ENCODE data around the gene C2orf42.
A peak's percentile ranks its signal among the peaks of the same experiment; 100 is the strongest.
"Not testable (repeated sequence)": the region's sequence is repeated elsewhere in the genome, so short reads cannot be mapped to it uniquely, and the experiment has no call there.

The C2orf42 gene

DNA sequence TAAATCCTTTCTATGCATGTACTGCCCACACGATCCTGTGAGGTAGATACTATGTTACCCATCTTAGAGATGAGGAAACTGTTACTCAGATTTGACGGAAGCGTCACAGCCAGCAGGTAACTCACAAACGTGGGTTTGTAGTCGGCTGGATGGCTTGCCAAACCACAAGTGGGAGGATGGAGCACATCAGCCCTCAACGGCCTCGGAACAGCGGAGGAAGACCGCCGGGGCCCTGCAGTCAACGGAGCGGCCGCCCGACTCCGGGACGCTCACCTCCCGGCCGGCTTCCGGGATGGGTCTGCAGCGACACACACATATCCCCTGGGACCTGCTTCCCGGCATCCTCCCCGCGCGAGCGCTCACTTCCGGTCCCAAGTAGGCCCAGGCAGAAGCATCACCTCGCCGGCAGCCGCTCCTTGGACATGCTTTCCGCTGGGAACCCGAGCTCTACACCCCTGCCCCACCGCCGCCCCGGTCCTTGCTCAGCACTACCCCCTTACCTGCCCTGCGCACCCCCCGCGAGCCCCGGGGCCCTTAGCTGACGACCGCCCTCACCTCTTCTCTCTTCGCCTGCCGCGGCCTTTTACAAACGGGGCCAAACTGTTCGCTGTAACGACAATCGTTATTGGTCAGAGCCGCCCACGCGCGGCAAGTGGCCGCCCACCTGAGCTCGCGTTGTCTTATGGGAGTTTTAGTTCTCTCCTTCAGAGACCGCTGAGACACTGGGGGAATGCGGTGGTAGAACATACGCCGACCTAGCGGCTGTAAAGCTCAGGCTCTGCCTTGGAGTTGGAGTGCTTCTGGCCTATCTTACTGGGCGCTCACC is at the start of gene C2orf42:
Gene C2orf42 (minus strand): TSS at position 602 of the 826 bp plus-strand sequence. CDS start 9,034 bp downstream, outside the sequence.
- DNase-seq = peak; percentile 95

DNA sequence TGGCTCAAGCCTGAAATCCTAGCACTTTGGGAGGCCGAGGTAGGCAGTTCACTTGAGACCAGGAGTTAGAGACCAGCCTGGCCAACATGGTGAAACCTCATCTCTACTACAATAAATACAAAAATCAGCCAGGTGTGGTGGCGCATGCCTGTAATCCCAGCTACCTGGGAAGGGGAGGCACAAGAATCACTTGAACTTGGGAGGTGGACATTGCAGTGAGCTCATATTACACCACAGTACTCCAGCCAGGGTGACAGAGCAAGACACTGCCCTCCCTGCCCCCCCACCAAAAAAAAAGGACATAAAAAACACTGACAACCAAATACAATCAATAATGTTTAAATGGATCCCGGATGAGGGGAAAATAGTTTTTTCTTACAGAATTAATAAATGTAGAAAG is 49.8 kb upstream of the C2orf42 start:
- no peak for DNase-seq

DNA sequence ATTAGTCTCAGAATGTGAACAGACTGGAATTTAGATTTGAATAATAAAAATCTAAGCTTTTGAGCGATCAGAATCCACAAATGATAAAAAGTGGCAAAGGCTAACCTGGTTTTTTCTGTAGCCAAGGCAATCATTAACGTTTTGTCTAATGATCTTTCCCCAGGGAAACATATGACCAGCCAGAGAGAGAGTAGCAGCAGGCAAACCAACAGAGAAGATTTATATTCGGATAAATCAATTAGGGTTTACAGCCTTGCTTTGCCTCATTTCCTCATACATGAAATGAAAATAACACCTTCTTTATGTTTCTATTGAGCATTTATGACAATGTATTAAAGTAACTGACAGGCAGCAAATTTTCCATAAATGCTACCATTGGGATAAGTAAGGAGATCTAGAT is 43.1 kb upstream of the C2orf42 start:
- DNase-seq = no peak

DNA sequence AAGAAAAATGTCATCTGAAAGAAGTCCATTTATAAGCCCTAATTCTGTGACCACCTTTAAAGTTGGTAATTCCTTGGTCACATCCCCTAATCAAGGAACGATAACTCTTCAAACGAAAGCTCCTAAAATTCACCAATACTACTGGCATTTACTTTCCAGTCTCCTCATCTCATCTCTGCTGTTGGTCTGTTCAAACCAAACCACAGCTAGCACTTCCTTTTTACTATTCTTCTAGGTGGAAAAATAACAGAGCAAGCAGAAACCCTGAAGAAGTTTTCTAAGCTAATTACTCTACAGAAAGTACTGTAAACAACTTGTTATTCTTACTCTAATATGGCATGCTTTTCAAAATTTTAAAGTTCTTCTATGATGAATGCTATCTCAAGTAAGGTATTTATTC is 36.0 kb upstream of the C2orf42 start:
- no peak for DNase-seq

DNA sequence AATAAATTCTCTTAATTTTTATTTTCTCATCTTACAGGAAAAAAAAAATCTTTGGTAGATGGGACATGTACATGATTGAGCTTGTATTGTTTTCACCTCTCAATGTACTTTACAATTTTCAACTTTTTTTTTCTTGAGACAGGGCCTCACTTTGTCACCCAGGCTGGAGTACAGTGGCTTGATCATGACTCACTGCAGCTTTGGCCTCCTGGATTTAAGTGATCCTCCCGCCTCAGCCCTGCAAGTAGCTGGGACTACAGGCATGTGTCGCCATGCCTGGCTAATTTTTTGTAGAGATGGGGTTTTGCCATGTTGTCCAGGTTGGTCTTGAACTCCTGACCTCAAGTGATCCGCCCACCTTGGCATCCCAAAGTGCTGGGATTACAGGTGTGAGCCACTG is 32.5 kb upstream of the C2orf42 start:
- DNase-seq = not testable (repeated sequence)

DNA sequence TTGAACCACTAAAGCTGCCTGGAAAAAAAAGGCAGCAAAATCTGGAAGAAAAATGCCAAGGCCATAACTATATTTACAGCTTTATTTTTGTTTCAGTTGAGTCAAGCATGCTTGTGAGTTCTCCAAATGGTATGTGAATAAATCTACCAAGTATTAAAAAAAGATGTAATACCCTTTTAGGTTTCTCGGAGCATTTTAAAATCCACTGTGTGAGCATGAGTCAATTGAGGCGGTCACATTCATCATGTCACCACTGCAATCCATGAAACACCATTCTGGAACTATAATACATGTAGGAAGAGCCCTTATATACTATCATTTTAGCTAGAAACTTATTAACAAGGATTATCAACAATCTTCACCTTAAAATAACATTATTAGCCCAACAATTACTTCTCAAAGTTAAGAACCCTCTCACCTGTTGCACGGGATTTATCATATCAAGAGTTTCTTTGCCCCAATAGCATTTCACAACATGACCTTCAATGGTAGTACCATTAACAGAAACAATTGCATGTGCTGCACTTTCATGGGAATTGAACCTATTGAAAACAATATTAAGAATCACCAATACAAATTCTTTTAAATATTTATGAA is 24.2 kb upstream of the C2orf42 start:
- DNase-seq = no peak

DNA sequence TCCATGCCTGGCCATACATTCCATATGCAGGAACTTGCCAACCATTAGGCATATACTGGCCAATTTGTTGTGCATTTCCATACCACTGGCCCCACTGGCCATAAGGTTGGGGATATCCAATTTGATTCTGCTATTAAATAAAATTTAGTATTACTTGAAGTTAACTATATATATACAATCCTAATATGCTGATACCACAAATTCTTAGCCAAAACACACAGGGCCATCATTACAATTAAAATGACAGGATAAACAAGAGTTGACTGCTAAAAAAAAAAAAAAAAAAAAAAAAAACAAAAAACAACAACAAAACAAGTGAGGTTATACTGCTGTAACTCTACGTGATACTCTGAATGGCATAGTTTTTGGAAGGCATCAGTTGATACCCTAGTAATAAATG is 23.5 kb upstream of the C2orf42 start:
- no peak for DNase-seq

DNA sequence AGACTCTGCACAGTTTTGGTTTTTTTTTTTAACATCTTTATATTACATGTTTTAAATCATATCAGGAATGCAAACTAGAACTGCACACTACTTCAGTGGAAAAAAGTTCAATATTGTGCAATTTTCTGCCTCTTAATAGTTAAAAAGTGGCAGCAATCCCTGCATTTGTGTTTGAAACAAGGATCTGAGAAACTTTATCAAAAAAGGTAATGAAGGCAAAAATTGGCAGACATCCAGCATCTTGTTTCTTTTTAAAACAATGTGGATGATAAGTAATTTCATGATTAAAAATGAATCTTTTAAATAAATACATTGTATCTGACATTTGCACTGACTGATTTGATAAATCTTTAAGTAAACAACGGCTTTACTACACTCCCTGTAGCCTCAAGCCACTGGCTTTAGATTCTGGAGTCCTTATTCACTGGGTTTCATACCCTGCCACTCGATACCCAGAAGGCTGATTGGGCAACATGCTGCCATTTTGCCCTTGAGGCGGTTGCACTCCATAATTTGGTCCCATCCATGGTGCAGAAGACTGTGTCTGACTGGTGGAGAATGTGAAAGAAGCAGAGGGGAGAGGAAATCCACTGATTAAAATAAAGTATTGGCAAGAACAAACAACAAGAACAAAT is 21.6 kb upstream of the C2orf42 start:
- no peak for DNase-seq

DNA sequence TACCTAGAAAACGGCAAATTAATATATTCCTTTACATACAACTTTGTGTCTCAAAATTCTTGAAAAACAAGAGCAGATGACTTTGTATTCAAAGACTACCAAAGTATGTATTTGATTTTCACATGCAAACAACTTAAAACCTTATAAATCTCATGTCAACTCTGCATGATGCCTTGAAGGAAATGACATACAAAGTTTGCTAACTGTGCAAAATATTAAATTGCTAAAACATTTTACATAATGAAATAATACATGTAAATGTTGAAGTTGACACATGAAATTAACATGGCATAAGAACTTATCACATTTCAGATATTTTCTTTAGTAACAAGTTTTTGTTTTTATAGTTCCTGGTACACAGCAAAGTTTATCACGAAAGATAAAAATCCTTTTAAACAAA is 20.8 kb upstream of the C2orf42 start:
- no peak for DNase-seq

DNA sequence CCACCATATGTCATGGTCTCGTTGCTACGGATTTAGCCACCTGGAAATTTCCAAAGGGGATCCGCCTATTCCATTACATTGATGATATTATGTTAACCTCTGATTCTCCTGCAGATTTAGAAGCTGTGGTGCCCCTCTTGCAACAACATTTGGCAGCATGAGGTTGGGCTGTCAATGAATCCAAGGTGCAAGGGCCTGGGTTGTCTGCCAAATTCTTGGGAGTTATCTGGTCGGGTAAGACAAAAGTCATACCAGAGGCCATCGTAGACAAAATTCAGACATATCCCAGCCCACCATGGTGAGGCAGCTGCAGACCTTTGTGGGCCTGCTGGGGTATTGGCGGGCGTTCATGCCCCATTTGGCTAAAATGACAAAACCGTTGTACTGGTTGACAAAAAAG is 13.6 kb upstream of the C2orf42 start:
- DNase-seq = no peak

DNA sequence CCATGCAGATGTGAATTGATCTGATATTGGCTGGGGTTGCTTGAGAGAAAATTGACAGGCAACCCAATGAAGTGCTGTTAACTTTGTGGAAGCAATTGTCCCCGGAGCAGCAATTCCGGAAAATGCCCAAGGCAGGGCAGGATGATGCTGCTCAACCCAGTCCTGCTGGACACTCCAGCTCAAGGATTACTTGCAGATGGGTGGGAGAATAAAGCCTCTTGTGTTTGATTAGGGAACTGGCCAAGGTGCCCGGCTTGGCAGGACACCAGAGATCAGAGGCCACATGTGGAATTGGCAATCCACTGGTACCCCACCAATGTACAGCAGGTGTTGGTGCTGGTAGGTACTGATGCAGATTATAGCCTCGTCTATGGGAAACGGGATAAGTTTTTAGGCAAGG is 12.3 kb upstream of the C2orf42 start:
- DNase-seq = no peak

DNA sequence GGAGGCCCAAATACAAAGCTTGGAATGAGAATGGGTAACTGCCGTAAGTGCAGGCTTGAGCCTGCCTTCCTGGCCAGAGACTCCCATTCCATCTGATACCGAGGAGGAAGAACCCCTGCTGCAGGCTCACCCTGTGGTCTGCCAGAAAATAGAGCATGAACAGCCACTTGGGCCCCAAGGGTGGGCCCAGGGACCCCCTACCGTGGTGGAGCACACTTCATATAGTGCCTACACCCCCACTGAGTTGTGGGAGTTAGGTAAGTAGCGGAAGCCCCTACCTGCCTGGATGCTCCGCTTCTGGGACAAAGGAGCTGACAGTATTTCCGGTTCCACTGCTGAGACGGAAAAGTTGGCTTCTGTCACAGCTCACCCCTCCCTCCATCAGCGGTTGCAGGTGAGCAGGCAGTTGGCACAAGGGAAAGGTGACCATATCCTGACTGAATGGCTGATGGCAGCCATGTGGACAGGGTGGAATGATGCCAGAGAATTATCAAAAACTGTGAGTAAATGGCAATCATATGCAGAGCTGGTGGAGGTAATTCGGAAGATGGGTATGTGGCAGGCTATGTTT is 11.5 kb upstream of the C2orf42 start:
- DNase-seq = no peak

DNA sequence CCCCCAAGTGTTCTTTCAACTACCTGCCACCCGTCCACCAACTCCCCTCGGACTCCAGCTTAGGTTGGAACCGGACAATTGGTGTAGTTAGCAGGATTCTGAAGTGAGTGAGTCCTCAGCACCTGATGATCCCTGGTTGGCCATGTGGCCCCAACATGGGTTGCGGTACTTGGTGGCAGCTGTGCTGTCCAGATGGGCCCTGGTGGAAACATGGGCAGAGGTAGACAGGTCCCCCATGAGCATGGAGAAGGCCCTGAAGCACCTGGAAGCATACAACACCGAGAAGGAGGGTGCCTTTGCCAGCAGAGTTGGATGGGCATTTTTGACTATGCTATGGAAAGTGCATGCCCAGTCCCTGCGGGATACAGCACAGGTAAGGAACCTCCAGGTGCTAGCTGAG is 11.0 kb upstream of the C2orf42 start:
- no peak for DNase-seq

DNA sequence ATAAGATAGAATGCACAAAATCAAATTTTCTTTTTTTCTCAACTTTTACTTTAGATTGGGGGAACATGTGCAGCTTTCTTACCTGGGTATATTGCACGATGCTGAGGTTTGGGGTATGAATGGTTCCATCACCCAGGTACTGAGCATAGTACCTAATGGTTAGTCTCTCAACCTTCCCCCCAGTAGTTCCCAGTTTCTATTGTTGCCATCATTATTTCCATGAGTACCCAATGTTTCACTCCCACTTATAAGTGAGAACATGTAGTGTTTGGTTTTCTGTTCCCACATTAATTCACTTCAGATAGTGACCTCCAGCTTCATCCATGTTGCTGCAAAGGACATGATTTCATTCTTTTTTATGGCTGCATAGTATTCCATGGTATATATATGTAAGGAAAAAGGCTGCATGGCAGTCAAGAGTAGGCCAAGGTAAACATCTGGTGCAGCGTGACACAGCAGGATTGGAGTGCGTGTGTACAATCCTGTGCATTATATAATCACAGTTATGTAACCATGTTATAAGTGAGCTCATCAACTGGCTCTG is 10.5 kb upstream of the C2orf42 start:
- DNase-seq = no peak

DNA sequence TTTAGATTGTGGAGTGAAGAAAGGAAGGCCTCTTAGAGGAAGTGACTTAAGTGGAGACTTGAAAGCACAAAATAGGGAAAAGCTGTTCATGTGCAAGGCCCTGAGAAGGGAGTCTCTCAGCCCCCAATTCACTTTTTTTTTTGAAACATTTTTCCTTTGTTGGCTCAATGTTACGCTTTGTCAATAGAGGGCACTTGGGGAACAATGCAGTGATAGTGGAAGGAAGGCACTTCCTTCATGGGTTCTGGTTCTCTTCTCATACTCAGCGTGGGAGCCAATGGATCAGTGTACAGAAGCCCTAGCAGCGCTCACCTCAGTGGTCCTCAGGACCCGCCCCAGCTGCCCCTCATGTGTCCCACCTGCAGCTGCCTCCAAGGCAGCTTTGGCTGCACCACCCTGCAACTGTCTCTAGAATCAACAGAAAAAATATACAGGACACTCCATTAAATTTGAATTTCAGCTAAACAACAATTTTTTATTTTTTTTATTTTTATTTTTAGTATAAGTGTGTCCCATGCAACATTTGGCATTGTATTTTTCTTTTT is 8.6 kb upstream of the C2orf42 start:
- no peak for DNase-seq

DNA sequence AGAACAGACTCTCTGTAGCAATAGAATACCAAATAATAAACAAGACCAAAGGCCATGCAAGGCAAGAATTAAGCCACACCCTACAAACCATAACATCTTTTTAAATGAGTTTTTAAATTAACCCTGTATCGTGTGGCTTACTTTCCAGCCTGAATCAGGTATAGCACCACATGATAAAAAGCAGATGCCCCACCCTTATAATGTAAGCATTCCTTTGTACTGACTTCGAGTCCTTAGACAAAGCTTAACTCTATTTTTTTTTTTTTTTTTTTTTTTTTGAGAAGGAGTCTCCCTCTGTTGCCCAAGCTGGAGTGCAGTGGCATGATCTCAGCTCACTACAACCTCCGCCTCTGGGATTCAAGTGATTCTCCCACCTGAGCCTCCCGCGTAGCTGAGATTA is 1.7 kb upstream of the C2orf42 start:
- DNase-seq = no peak

DNA sequence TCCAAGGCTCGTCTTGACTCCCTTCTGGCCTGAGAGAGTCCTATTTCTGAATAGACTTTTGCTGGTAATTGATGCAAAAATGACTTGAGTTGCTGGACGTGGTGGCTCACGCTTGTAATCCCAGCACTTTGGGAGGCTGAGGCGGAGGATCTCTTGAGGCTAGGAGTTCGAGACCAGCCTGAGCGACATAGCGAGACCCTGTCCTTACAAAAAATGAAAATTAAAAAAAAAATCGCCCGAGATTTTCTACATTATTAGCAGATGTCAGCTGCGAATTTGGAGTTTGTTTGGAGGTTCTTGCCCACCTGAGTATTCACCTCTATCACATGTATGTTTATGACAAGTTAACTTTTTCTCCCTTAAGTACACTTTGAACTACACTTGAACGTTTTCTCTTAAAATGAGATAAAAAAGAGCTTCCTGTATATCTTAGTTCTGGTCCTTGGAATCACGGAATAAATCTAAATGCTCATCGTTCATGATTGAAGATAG is 471 bp upstream of the C2orf42 start:
- no peak for DNase-seq

DNA sequence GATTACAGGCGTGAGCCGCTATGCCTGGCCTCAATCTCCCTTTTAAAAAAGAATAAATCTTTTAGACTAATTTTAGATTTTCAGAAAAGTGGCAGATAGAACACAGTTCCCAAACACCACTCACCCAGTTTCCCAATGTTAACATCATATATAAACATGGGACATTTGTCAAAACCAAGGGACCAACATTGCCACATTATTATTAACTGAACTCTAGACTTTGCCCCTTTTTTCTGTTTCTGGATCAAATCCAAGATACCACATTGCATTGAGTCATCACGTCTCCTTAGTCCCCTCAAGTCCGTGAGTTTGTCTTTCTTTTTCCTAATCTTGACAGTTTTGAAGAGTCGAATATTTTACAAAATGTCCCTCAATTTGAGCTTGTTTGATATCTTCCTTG is 2.4 kb downstream of the C2orf42 start:
- DNase-seq = no peak

DNA sequence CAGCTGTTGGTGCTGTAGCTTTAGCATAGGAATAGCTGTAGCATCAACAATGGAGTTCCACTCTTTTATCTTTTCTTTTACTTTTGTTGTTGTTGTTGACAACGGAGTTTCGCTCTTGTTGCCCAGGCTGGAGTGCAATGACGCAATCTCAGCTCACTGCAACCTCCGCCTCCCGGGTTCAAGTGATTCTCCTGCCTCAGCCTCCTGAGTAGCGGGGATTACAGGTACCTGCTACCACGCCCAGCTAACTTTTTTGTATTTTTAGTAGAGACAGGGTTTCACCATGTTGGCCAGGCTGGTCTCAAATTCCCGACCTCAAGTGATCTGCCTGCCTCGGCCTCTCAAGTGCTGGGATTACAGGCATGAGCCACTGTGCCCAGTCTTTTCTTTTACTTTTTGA is 3.6 kb downstream of the C2orf42 start:
- not testable (repeated sequence) for DNase-seq

DNA sequence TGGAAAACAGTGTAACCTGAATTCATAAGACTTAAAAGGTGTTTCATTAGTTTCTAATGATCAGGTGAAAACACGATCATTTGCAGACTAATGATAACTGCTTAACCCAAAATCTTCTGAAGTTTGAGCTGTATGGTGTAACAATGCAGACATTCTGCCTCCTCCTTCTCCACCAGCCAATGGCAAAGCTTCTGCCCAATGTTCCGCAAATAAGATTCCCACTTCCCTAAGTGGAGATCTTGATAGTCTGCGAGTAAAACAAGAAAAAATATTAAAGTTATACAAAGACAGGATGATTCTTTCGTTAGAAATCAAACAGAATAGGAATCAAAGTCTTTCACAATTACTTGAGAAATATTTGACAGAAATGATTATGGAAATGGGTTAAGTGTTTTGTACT is 8.1 kb downstream of the C2orf42 start:
- DNase-seq = no peak

DNA sequence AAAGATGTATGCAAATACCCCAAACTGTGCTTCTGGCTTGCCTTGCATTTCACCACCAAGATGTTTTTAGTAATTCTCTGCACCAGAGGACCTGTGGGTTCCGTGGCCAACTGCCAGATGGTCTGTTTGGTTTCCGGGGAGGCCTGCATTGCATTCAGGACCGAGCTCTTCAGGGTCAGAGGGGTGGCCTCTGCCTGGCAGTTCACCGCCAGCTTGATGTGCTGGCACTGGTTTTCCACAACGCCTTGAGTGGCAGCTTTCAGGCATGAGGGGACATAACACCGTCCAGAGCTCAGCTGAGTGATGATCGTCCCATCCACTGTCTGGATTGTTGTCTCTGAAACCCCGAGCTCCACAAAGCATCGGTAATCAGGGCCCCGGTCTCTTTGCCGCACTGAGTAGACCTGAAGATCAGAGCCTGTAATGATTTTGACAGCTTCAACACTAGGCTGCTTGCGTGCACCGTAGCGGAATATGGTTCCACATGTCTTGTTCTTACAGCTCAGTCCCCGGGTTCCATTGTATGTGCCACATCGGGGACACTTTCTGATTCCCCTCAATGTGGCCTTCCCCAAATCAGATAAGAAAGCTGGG is 9.4 kb downstream of the C2orf42 start:
- DNase-seq = no peak

DNA sequence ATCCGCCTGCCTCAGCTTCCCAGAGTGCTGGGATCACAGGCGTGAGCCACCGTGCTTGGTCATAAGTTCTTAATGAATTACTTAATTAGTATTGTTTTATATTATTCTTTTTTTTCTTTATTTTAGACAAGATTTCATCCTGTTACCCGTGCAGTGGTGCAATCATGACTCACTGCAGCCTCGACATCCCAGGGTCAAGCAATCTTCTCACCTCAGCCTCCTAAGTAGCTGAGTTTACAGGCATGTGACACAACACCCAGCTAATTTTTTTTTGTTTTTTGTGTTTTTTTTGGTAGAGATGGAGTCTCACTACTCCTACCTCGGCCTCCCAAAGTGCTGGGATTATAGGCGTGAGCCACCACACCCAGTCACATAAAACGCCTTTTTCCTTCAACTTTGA is 17.3 kb downstream of the C2orf42 start:
- no peak for DNase-seq
